Fibroblast of skin of scalp (primary cell): ENCODE data around the gene CEP164.
"Not testable (repeated sequence)": the region's sequence is repeated elsewhere in the genome, so short reads cannot be mapped to it uniquely, and the experiment has no call there.

Experiments
- DNase-seq: peaks from one replicate; pipeline ENCODE4 v3.0.0-alpha.2; 2013

Gene CEP164

DNA sequence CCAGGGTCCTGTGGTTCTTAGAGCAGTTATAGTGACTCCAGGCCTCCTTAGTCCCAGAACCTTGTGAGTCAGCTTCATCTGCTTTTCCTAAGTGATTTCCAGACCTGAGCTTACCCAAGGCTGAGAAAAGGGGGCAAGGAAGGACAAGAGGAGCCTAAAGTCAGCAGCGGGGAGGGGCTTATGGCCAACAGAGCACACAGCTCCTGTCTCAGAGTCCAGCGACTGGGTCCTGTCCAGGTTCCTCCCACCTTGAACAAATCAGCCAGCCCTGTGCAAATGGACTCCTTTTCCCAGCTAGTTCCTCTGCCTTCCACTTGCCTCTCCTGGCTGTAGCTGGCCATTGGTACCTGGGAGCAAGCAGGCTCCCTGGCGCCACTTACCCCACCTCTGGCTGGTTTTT is 22.5 kb upstream of the CEP164 start:
- DNase-seq, result no peak

GRCh38 chr11:117309310-117309709 is 18.3 kb upstream of the CEP164 start:
- no peak for DNase-seq

DNA sequence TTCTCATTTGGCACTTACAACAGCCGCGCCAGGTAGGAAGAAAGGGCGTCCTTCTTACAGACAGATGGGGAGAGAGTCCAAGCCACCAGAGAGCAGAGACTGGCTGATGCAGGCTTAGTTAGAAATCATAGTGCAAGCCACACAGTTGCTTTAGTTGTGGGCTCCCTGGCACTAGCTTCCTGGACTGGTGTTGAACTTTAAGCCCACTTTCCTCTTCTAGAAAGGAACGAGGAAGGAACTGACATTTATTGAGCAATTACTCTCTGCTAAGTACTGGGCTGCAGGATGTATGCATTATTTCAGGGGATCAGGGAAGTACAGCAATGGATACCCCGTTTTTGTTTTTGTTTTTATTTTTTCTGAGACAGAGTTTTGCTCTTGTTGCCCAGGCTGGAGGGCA is 14.6 kb upstream of the CEP164 start:
- DNase-seq, result no peak

DNA sequence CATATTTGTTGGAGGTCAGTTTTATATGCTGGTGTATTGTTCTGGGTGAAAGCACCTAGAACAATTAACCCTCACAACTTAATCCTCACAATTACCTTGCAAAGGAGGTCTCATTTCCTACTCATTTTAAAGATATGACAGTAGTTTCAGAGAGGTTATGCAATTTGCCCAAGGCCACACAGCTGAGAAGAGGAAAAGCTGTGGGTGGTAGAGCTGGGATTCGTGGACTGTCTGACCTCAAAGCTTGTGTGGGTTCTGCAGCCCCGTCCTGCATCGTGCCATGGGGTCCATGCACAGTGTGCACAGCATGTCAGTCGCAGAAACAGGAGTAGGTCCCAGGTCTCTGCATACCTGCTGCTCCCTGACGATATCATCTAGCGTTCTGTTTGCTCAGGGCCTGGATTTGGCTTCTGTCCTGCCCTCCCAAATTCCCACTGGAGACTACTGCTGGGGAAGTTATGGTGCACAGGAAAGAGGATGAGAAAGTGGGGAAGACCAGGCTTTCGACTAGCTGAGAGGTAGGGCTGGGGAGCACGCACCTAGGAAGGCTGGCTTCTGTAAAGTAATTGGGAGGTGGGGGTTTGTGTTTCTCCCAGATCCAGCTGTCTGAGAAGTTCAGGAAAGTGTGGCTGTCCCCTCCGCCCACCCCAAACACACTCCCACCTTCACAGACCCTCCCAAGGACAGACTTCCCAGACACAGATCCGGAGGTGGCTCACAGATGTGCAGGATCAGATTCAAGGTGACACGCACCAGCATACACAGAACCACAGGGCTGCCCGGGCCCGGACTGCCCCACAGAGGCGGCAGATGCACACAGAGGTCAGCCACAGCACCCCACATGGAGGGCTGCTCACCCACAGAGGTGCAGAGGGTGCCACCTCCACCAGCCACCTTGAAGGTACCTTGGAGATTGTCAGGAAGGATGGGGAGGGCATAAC is 13.6 kb upstream of the CEP164 start:
- DNase-seq, result no peak

DNA sequence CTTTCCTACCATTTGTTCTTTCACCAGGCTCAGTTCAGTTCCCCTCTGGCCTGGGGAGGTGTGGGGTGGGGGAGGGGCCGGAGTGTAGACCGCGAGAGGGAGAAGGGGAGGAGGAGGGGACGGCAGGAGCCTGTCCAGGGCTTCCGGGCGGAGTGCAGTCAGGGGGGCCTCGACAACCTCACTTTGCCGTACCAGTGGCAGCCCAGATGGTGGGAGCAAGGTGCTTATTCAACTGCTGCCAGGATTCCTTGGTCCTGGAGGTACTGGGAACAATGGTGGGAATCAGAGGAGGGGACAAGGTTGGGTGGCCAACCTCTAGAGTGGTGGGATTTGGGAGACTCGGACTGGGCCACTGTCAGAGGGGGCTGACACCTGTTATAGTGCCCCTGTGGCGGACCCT is 12.8 kb upstream of the CEP164 start:
- no peak for DNase-seq

DNA sequence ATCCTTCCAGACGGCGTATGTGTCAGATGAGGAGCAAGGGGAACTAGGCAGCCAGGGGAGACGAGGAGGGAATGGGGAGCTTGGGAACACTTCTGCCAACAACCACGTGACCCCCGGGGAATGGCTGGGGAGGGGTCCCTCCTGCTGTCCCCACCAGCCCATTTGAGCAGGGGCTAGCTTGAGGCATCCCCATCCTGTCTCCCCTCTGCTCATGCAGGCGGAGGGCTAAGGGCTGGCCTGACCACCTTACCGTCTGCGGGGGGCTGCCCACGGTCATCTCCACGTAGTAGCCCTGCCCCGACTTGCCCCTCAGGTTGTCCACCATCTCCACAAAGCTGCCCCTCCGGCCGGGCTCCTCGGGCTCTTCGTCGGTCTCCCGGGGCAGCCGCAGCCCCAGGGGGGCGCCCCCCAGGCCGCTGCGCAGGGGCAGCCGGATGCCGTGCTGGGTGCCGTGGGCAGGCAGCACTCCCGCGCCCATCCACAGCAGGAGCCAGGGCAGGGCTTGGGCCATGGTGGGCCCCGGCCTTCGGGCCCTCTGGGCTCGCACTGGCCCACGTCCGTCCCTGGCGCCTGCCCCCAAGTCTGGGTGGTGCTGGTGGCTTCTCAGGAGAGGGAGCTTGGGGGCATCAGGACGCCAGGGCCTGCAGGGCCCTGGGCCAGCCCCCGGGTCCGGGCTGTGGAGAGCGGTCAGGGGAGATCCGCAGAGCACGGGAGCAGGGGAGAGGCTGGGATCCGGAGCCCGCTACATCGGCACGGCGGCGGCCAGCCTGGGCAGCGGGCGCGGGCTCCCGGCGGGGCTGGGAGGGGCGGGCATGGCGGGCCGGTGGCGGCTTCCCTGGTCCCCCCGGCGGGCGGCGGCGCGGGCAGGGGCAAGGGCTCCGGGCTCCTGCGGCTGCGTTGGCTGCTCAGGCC is 12.1 kb upstream of the CEP164 start:
- DNase-seq, result no peak

DNA sequence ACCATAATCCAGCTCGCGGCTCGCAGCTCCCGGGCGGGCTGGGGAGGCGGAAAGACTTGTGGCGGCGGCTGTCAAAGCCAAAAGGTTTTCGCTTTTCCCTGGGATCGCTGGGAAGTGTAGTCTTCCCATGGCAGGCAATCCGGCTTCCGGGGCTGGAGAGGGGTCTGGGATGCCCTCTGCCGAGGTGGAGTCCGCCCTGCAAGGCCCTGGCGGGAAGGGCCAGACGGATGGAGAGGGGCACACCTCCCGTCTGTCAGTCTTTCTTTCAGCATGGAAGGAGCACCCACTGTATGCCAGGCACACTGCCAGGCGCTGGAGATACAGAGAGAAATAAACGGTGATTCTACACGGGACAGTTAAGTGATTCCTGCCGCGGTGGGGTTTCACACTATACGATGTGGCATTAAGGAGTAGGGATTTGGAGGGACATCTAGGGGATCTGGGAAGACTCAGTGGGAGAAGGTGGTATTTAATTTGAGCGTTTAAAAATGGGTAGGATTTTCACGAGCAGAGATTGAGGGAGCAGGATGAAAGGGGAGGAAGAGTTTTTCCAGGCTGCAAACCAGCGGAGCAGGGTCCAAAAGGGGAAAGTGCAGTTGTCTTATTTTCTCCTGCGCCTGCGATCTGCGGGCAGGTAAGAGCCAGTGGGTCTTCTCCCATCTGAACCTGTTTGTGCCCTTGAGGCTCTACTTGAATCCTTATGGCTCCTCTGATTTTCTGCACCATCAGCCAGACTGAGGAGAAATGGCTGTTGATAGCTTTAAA is 11.3 kb upstream of the CEP164 start, which contains the start of gene BACE1:
Gene BACE1 (minus strand): TSS at position 60 of the 765 bp plus-strand sequence. CDS start 461 bp downstream, outside the sequence.
- DNase-seq, result peak; percentile 91

GRCh38 chr11:117318738-117319137 is 8.9 kb upstream of the CEP164 start:
- no peak for DNase-seq

GRCh38 chr11:117319214-117319840 is 8.3 kb upstream of the CEP164 start:
- peak; percentile 94 for DNase-seq

- DNase-seq, result not testable (repeated sequence)
These were observed 443 bp upstream of the CEP164 start for GRCh38 chr11:117327255-117327566.

DNA sequence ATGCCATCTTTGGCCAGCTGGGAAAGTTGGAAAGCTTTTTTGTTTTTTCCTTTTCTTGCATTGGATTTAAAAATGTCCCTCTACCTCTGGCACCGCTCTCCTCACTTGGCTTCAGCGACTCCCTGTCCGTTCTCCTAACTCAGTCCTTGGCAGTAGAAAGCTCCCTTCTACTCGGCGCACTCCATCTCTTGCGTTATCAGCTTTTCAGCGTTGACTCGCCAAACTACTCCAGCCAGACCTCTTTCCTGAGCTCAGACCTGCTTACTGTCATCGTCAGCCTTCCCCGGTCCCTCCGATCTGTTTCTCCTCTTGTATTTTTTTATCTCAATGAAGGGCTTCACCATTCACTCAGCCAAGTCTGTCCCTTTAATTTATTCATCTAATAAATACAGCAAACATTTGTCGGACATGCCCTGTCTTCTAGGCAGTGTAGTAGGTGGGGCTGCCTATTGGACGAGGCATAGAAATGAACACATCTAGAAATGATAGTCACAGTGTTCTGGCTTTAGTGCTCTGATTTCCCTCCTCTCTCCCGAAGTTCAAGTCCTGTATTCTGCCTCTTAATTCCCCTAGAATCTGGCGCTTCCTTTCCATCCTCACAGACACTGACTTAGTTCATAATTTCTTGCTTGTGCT is 839 bp downstream of the CEP164 start:
- DNase-seq, result peak; percentile 28

DNA sequence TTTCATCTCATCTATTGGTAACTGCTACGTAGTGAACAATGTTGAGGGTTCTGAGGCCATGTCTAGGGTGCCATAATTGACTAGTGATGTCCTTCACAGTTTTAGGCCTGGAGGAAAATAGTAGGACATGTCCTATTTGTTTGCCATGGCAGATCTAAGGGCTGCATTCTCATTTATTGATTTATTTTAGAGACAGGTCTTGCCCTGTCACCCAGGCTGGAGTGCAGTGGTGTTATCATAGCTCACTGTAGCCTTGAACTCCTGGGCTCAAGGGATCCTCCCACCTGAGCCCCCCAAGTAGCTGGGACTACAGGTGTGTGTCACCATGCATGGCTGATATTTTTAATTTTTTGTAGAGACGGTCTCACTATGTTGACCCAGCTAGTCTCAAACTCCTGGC is 5.2 kb downstream of the CEP164 start:
- DNase-seq, result no peak

- DNase-seq, result no peak
These were observed 6.3 kb downstream of the CEP164 start for GRCh38 chr11:117333917-117334316.

- no peak for DNase-seq
These were observed 7.2 kb downstream of the CEP164 start for GRCh38 chr11:117334896-117335295.

DNA sequence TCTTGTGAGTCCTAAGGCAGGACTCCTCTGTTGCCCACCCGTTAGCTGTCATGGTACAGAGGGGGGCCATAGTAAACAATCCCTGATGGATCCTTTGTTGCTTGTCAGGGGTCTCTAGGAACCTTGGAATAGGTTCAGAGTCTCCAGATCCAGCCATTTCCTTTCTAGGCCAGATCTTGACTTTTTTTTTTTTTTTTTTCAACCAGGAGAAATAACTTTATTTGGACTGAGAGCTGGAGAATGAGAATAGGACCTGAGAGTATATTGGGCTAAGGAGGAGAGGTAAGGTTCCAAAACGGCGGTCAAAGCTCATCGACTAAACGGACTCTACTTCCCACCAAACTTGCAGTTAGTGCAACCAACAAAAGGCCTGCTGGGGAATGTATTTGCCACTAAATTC is 7.7 kb downstream of the CEP164 start:
- no peak for DNase-seq

- no peak for DNase-seq
These were observed 9.4 kb downstream of the CEP164 start for GRCh38 chr11:117337076-117337475.

GRCh38 chr11:117345039-117345438 is 17.4 kb downstream of the CEP164 start:
- no peak for DNase-seq

- DNase-seq, result no peak
These were observed 26.9 kb downstream of the CEP164 start for GRCh38 chr11:117354550-117354949.

GRCh38 chr11:117356126-117356890 is 28.7 kb downstream of the CEP164 start:
- no peak for DNase-seq

DNA sequence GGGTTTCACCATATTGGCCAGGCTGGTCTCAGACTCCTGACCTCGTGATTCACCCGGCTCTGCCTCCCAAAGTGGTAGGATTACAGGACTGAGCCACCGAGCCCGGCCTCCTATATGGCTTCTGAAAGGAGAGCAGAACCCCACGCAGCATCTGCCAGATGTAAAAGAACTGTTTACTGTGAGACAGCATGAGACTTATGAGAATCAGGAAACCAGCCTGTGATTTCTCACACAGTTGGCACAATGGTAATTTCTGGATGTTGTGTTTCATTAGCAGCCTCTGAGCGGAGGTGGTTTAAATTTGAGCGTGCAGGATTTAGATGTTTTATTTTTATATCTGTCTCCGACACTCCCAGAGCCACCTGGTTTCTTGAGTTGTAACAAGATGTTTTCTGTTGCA is 33.8 kb downstream of the CEP164 start:
- DNase-seq, result no peak

- DNase-seq, result no peak
These were observed 38.6 kb downstream of the CEP164 start for GRCh38 chr11:117366248-117366647.
